Activated naive CD4-positive, alpha-beta T cell (primary cell): ENCODE measurements around the gene SAG.
"Not testable (repeated sequence)": the region's sequence is repeated elsewhere in the genome, so short reads cannot be mapped to it uniquely, and the experiment has no call there.

Experiments used
- DNase-seq, 4 experiments: peaks; one replicate each; lab custom pipeline; 2025; lab: John Stamatoyannopoulos, UW

The SAG gene

GRCh38 chr2:233354971-233355574 is 47.5 kb downstream of the SAG start:
- no peak for DNase-seq

- DNase-seq: no peak
These were observed 48.3 kb downstream of the SAG start for GRCh38 chr2:233355916-233356315.

GRCh38 chr2:233356546-233357308 is 49.1 kb downstream of the SAG start:
- DNase-seq: no peak

GRCh38 chr2:233358335-233358734 is 50.7 kb downstream of the SAG start:
- no peak for DNase-seq

- no peak for DNase-seq
These were observed 51.3 kb downstream of the SAG start for GRCh38 chr2:233358947-233359346.

- DNase-seq: no peak
These were observed 52.2 kb downstream of the SAG start for GRCh38 chr2:233359823-233360222.

- DNase-seq: no peak
These were observed 53.2 kb downstream of the SAG start for GRCh38 chr2:233360771-233361176.

- DNase-seq: no peak
These were observed 53.7 kb downstream of the SAG start for GRCh38 chr2:233361297-233361696.

GRCh38 chr2:233362742-233363141 is 55.1 kb downstream of the SAG start:
- no peak for DNase-seq

GRCh38 chr2:233363744-233364235 is 56.2 kb downstream of the SAG start:
- no peak for DNase-seq

- no peak for DNase-seq
These were observed 58.4 kb downstream of the SAG start for GRCh38 chr2:233365861-233366520.

GRCh38 chr2:233367586-233367985 is 60.0 kb downstream of the SAG start:
- DNase-seq: no peak

- no peak for DNase-seq
These were observed 61.1 kb downstream of the SAG start for GRCh38 chr2:233368756-233369155.

- DNase-seq: no peak
These were observed 61.8 kb downstream of the SAG start for GRCh38 chr2:233369462-233369861.

- no peak for DNase-seq
These were observed 62.5 kb downstream of the SAG start for GRCh38 chr2:233369897-233370685.

- DNase-seq: no peak
These were observed 64.0 kb downstream of the SAG start for GRCh38 chr2:233371641-233372040.

GRCh38 chr2:233372855-233373254 is 65.2 kb downstream of the SAG start:
- DNase-seq: no peak

GRCh38 chr2:233373316-233373715 is 65.7 kb downstream of the SAG start:
- no peak for DNase-seq

GRCh38 chr2:233374776-233375175 is 67.2 kb downstream of the SAG start:
- DNase-seq: not testable (repeated sequence)

GRCh38 chr2:233375490-233376314 is 68.1 kb downstream of the SAG start:
- no peak for DNase-seq

- no peak for DNase-seq
These were observed 71.4 kb downstream of the SAG start for GRCh38 chr2:233379034-233379433.
